Neutrophil (primary cell): Measurements from ENCODE around the gene MARVELD3.
"Not testable (repeated sequence)": the region's sequence is repeated elsewhere in the genome, so short reads cannot be mapped to it uniquely, and the experiment has no call there.

ENCODE experiments used
- H3K27ac ChIP-seq: fragments of 200-600 bp; sonication (generic); 2 replicates; pipeline ENCODE4 v1.5.1; 2016; ENCODE audit warnings: mild to moderate bottlenecking, moderate library complexity
- H3K27me3 ChIP-seq: fragments of 200-600 bp; sonication (generic); 2 replicates; pipeline ENCODE4 v1.6.0; 2016; ENCODE audit warnings: mild to moderate bottlenecking
- H3K36me3 ChIP-seq: fragments of 200-600 bp; sonication (generic); 2 replicates; pipeline ENCODE4 v1.5.1; 2017
- H3K4me1 ChIP-seq, 2 experiments: fragments of 200-600 bp in 1 of 2; sonication (generic) in 1 of 2; 1 replicate in 1 of 2; 2 replicates in 1 of 2; pipeline versions ENCODE4 v1.5.1 to v1.6.1; 2013 to 2016; ENCODE audit warnings: low read depth in 1 of 2, low read length in 1 of 2, mild to moderate bottlenecking in 1 of 2, moderate library complexity in 1 of 2; ENCODE audit not compliant: control insufficient read depth in 1 of 2, insufficient read depth in 1 of 2
- H3K4me3 ChIP-seq, 2 experiments: fragments of 200-600 bp in 1 of 2; sonication (generic) in 1 of 2; 1 replicate in 1 of 2; 2 replicates in 1 of 2; pipeline ENCODE4 v1.5.1; 2013 to 2016; ENCODE audit warnings: low read depth in 1 of 2, low read length in 1 of 2, mild to moderate bottlenecking in 1 of 2, moderate library complexity in 1 of 2
- H3K9me3 ChIP-seq: fragments of 200-600 bp; sonication (generic); 2 replicates; pipeline ENCODE4 v1.5.1; 2016
- CTCF ChIP-seq: fragments of 200-600 bp; sonication (generic); IDR thresholded peaks from 2 replicates; pipeline ENCODE4 v1.5.1; 2016; ENCODE audit warnings: antibody characterized with exemption

MARVELD3 gene

DNA sequence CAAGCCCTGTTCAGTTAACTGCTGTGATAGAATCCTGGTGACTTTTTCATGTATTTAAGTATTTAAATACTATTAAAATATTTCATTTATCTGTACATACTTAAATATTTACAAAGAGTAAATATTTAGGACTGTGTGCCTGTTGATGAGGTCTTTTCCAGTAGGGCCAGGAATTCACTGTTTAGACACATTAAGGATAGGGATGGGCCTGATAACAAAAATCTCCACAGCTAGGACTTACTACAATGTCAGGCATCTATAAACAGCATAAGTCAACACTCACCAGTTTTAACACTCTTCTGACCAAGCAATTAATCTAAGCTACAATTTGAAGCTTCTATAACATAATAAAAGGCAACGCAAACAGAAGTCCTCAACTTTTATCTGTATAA lies 47.6 kb downstream of the MARVELD3 start:
- H3K9me3 ChIP-seq = no peaks in the 10 kb centered on the region
- no peak overlapping the region for H3K27ac ChIP-seq
- H3K36me3 ChIP-seq = no peaks in the 10 kb centered on the region
- no peak overlapping the region for H3K4me3 ChIP-seq
- TF ChIP-seq CTCF = no peak
- H3K4me1 ChIP-seq = no peaks in the 10 kb centered on the region
- H3K27me3 ChIP-seq = no peaks in the 10 kb centered on the region

DNA sequence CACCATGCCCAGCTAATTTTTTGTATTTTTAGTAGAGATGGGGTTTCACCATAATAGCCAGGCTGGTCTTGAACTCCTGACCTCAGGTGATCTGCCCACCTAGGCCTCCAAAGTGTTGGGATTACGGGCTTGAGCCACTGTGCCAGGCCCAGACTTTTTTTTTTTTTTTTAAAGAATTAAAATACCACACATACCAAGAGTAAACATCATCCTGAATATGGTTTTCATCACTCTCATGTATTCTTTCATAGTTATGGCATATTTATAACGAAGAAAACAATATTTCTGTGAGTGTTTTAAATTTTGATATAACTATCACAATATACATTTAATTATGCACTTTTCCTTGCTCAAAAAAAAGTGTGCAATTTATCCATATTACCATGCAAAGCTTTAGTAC lies 48.2 kb downstream of the MARVELD3 start:
- no peaks in the 10 kb centered on the region for H3K36me3 ChIP-seq
- no peaks in the 10 kb centered on the region for H3K9me3 ChIP-seq
- no peak overlapping the region for H3K27ac ChIP-seq
- H3K4me1 ChIP-seq = no peaks in the 10 kb centered on the region
- no peaks in the 10 kb centered on the region for H3K27me3 ChIP-seq
- no peak for TF ChIP-seq CTCF
- no peak overlapping the region for H3K4me3 ChIP-seq

DNA sequence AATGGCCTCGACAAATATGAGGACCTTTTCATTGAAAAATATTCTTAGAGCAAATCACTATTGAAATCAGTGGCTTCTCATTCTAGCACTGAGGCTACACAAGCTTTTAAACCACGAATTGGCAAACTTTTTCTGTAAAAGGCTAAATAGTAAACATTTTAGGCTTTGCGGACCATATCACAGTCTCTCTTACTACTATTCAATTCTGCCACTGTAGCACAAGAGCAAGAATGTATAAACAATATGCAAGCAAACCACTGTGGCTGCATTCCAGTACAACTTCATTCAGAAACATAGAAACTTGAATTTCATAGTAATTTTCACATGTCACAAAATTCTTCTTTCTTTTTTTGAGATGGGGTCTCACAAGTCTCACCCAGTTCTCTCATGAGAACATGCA lies 49.4 kb downstream of the MARVELD3 start:
- H3K9me3 ChIP-seq = no peaks in the 10 kb centered on the region
- no peaks in the 10 kb centered on the region for H3K36me3 ChIP-seq
- no peak overlapping the region for H3K4me3 ChIP-seq
- no peaks in the 10 kb centered on the region for H3K27me3 ChIP-seq
- no peak for TF ChIP-seq CTCF
- no peak overlapping the region for H3K27ac ChIP-seq
- H3K4me1 ChIP-seq = no peaks in the 10 kb centered on the region

DNA sequence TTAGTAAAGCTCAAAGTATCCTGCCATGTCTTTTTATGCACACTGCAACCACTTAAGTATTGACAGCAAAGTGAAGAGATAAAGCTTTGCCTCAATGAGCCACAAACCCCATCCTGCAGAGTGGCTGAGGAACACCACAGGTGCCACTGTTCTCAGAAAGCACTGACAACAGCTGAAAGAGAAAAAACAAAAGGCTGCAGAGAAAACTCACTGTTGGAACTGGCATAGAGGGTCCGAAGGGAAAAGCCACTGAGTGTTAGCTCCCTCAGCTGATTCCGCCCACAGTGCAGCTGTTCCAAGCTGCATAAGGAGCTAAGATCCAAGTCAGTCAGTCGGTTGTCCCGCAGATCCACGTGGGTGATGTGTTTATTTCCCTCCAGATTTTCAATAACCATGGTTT lies 50.3 kb downstream of the MARVELD3 start:
- Histone ChIP-seq H3K27me3 (no peaks in the 10 kb centered on the region), H3K9me3 (no peaks in the 10 kb centered on the region), H3K4me3 (no peak overlapping the region), H3K4me1 (no peaks in the 10 kb centered on the region), H3K27ac (no peak overlapping the region), H3K36me3 (no peaks in the 10 kb centered on the region)
- no peak for TF ChIP-seq CTCF

DNA sequence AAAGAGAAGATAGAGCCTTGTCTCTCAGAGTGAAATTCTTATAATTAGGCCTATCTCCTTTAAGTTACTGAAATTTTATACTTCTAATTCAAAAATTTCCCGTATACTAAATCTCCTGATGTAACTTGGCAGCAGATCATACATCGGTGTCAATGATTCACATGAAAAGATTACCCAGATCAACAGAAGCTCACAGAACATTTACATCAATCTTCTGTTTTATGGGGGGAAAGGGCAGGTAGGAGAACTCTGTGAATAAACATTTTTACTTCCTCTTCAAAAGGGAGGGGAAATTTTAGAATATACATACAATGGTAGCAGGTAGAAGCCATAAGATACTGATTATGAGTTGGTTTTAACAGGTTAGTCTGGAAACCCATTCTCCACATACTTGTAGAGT lies 55.4 kb downstream of the MARVELD3 start:
- H3K27me3 ChIP-seq = no peaks in the 10 kb centered on the region
- H3K9me3 ChIP-seq = no peaks in the 10 kb centered on the region
- no peak overlapping the region for H3K4me3 ChIP-seq
- no peaks in the 10 kb centered on the region for H3K4me1 ChIP-seq
- TF ChIP-seq CTCF = no peak
- H3K27ac ChIP-seq = no peak overlapping the region
- H3K36me3 ChIP-seq = no peaks in the 10 kb centered on the region

DNA sequence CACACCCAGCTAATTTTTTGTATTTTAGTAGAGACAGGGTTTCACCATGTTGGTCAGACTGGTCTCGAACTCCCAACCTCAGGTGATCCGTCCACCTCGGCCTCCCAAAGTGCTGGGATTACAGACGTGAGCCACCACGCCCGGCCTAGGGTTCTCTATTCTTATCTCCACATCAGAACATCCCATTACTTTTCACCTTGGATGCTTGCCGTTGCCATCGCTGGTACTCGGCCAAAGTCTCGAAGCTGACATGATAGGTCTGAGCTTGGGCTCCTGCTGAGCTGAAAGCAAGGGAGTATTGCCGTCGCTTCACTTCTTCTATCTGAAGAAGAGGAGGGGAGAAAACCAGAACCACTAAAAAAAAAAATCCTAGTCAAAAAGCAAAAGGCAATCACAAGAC lies 58.3 kb downstream of the MARVELD3 start:
- H3K36me3 ChIP-seq, H3K27ac ChIP-seq, H3K9me3 ChIP-seq, H3K27me3 ChIP-seq, H3K4me3 ChIP-seq, H3K4me1 ChIP-seq: not testable (repeated sequence)
